Measurements from ENCODE around the gene ZNF692.

Gene ZNF692

GRCh38 chr1:248872752-248873408, 14.0 kb upstream of the ZNF692 start:
- H3K27me3 ChIP-seq (ENCODE audit: insufficient read depth, low read length, poor library complexity): no peaks in the 10 kb centered on the region
- peak overlapping the region; percentile 57 for H2AFZ ChIP-seq (ENCODE audit: low read depth, low read length)
- ATAC-seq (ENCODE audit: insufficient read depth, low read depth) (peak; percentile 67), DNase-seq (peak; percentile 62)
- no peaks in the 10 kb centered on the region for H3K9me3 ChIP-seq (ENCODE audit: insufficient read depth, low read length, severe bottlenecking)
- H3K9ac ChIP-seq (ENCODE audit: low read depth, low read length): peak overlapping the region; percentile 66
- peak overlapping the region; percentile 77 for H3K4me2 ChIP-seq (ENCODE audit: insufficient read depth, low read length)
- peak overlapping the region; percentile 24 to 67; a peak in 3 of 4 replicates for H3K4me3 ChIP-seq (ENCODE audit: low read depth in 1 of 2, low read length in 2 of 2)
- H3K4me1 ChIP-seq (ENCODE audit: insufficient read depth, low read length): peaks cover 18% of the 10 kb centered on the region
- H4K20me1 ChIP-seq (ENCODE audit: insufficient read depth, low read length): no peaks in the 10 kb centered on the region
- H3K36me3 ChIP-seq (ENCODE audit: insufficient read depth, low read length): no peaks in the 10 kb centered on the region
- no peaks in the 10 kb centered on the region for H3K79me2 ChIP-seq (ENCODE audit: insufficient read depth, low read length)
- H3K27ac ChIP-seq (ENCODE audit: low read length): peak overlapping the region; percentile 89
- TF ChIP-seq CTCF (IDR thresholded peaks at IDR 0.05; ENCODE audit: borderline replicate concordance, extremely low read depth, low read length, poor library complexity, severe bottlenecking) (no peak), EZH2 (IDR thresholded peaks at IDR 0.05; ENCODE audit: borderline replicate concordance, low read depth, low read length, severe bottlenecking) (no peak)

- H3K9ac ChIP-seq (ENCODE audit: low read depth, low read length): no peak overlapping the region
- peak overlapping the region; percentile 27; the same call in 1 of the 2 replicates for H3K4me2 ChIP-seq (ENCODE audit: insufficient read depth, low read length)
- no peak for DNase-seq
- no peak overlapping the region for H3K4me3 ChIP-seq (ENCODE audit: low read depth in 1 of 2, low read length in 2 of 2)
- no peaks in the 10 kb centered on the region for H4K20me1 ChIP-seq (ENCODE audit: insufficient read depth, low read length)
- TF ChIP-seq CTCF (IDR thresholded peaks at IDR 0.05; ENCODE audit: borderline replicate concordance, extremely low read depth, low read length, poor library complexity, severe bottlenecking) (no peak), EZH2 (IDR thresholded peaks at IDR 0.05; ENCODE audit: borderline replicate concordance, low read depth, low read length, severe bottlenecking) (no peak)
- no peaks in the 10 kb centered on the region for H3K9me3 ChIP-seq (ENCODE audit: insufficient read depth, low read length, severe bottlenecking)
- H3K79me2 ChIP-seq (ENCODE audit: insufficient read depth, low read length): no peaks in the 10 kb centered on the region
- no peak overlapping the region for H3K27ac ChIP-seq (ENCODE audit: low read length)
- no peak overlapping the region for H2AFZ ChIP-seq (ENCODE audit: low read depth, low read length)
- no peak for ATAC-seq (ENCODE audit: insufficient read depth, low read depth)
- no peaks in the 10 kb centered on the region for H3K27me3 ChIP-seq (ENCODE audit: insufficient read depth, low read length, poor library complexity)
- H3K4me1 ChIP-seq (ENCODE audit: insufficient read depth, low read length): peaks cover 18% of the 10 kb centered on the region
- no peaks in the 10 kb centered on the region for H3K36me3 ChIP-seq (ENCODE audit: insufficient read depth, low read length)
Measured at GRCh38 chr1:248871837-248872401, 13.0 kb upstream of the ZNF692 start.

- Histone ChIP-seq H3K27me3 (ENCODE audit: insufficient read depth, low read length, poor library complexity) (no peaks in the 10 kb centered on the region), H4K20me1 (ENCODE audit: insufficient read depth, low read length) (no peaks in the 10 kb centered on the region), H3K4me2 (ENCODE audit: insufficient read depth, low read length) (peak overlapping the region; percentile 93), H3K36me3 (ENCODE audit: insufficient read depth, low read length) (no peaks in the 10 kb centered on the region; the same call in 1 of the 2 replicates), H3K9me3 (ENCODE audit: insufficient read depth, low read length, severe bottlenecking) (no peaks in the 10 kb centered on the region), H3K4me3 (ENCODE audit: low read depth in 1 of 2, low read length in 2 of 2) (peak overlapping the region; percentile 52 to 90), H3K4me1 (ENCODE audit: insufficient read depth, low read length) (peaks cover 37% of the 10 kb centered on the region), H2AFZ (ENCODE audit: low read depth, low read length) (peak overlapping the region; percentile 90), H3K27ac (ENCODE audit: low read length) (peak overlapping the region; percentile 79), H3K9ac (ENCODE audit: low read depth, low read length) (peak overlapping the region; percentile 73), H3K79me2 (ENCODE audit: insufficient read depth, low read length) (peaks cover 4% of the 10 kb centered on the region)
- peak; percentile 81 for ATAC-seq (ENCODE audit: insufficient read depth, low read depth)
- DNase-seq: peak; percentile 89
- TF ChIP-seq EZH2 (IDR thresholded peaks at IDR 0.05; ENCODE audit: borderline replicate concordance, low read depth, low read length, severe bottlenecking) (no peak), CTCF (IDR thresholded peaks at IDR 0.05; ENCODE audit: borderline replicate concordance, extremely low read depth, low read length, poor library complexity, severe bottlenecking) (no peak)
Measured at GRCh38 chr1:248862998-248863881, 4.4 kb upstream of the ZNF692 start.
